Gastroesophageal sphincter (tissue), 4 donors: ENCODE data around the gene ZDHHC12. TPM values are rescaled to one million over a fixed set of nuclear protein-coding genes. Genes with fewer than 3 reads are reported as not detected.

ENCODE experiments used
- ATAC-seq: fragments of 150-250 bp; one replicate; pipeline ENCODE4 v1.9.1; 2016; ENCODE audit warnings: mild to moderate bottlenecking, moderate library complexity
- H3K27ac ChIP-seq, 4 donors: fragments of 200-600 bp; sonication (generic) in 3 of 4; 1 replicate in 3 of 4; 2 replicates in 1 of 4; pipeline ENCODE4 v1.5.1; 2016 to 2019
- H3K27me3 ChIP-seq: fragments of 200-600 bp; sonication (generic); one replicate; pipeline ENCODE4 v1.5.1; 2019
- H3K36me3 ChIP-seq, 2 donors: fragments of 200-600 bp; sonication (generic); one replicate each; pipeline ENCODE4 v1.5.1; 2019; ENCODE audit warnings: control low read depth in 1 of 2
- H3K4me1 ChIP-seq, 3 donors: fragments of 200-600 bp; sonication (generic); 1 replicate in 2 of 3; 2 replicates in 1 of 3; pipeline ENCODE4 v1.5.1; 2016 to 2019; ENCODE audit warnings: control low read depth in 2 of 3
- H3K4me3 ChIP-seq, 2 donors: fragments of 200-600 bp; sonication (generic); one replicate each; pipeline ENCODE4 v1.5.1; 2019; ENCODE audit warnings: mild to moderate bottlenecking in 1 of 2, moderate library complexity in 1 of 2
- H3K9me3 ChIP-seq, 3 donors: fragments of 200-600 bp; sonication (generic); one replicate each; pipeline ENCODE4 v1.5.1; 2017 to 2019; ENCODE audit warnings: control low read depth in 2 of 3
- EP300 ChIP-seq: sonication (generic); formaldehyde crosslinking; IDR thresholded peaks from one replicate; pipeline ENCODE4 v1.6.1; 2017; ENCODE audit warnings: antibody characterized with exemption, mild to moderate bottlenecking
- POLR2A ChIP-seq, 2 donors: fragments of 450-650 bp; IDR thresholded peaks; one replicate each; pipeline ENCODE4 v1.6.1; 2017; ENCODE audit warnings: antibody characterized with exemption in 2 of 2, mild to moderate bottlenecking in 2 of 2, moderate library complexity in 1 of 2
- POLR2AphosphoS5 ChIP-seq: sonication (generic); formaldehyde crosslinking; IDR thresholded peaks from one replicate; pipeline ENCODE4 v1.6.1; 2017; ENCODE audit warnings: antibody characterized with exemption
- WGBS, 2 donors: methylation state at CpG; one replicate each; pipeline ENCODE4 v1.1.5; 2018; ENCODE audit warnings: low coverage in 1 of 2; 5-methylcytosine and 5-hydroxymethylcytosine counted together
- total RNA-seq, 4 donors: library from RNA; depleted of rRNA; stranded (reverse); fragments of >200 nt; gene quantifications; one replicate each; pipeline ENCODE4 v1.1.0, GENCODE V29; 2016
- TF ChIP-seq, protein P1 (sequence below), 4 experiments: fragments of 200-600 bp in 2 of 4; fragments of 450-650 bp in 2 of 4; sonication (generic) in 1 of 4; IDR thresholded peaks; one replicate each; pipeline ENCODE4 v1.5.1; 2017 to 2019; ENCODE audit warnings: antibody characterized with exemption in 4 of 4, mild to moderate bottlenecking in 2 of 4, moderate library complexity in 2 of 4

Gene ZDHHC12
- total RNA-seq, 4 donors from 2014 or later = 19.5 to 24.5 (median 22.2) TPM

DNA sequence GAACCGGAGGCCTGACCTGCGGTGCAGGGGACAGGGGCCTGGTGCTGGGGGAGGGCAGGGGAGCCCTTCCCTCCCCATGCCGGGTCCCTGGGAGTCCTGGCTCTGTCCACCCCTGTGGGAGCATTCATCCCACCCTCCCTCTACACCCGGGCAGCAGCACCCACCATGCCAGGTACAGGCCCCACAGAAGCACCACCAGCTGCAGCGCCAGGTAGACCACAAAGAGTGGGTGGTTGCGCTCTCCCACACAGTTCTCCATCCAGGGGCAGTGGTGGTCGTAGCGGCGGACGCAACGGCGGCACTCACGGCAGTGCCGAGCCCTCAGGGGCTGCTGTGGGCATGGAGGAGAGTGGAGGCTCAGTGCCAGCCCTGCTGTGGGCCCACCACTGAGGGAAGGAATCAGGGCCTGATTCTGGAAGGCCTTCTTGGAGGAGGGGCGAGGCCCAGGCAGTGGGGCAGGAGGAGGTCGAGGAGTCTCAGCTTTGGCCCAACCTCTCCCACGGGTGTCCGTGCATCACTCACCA lies 2.4 kb downstream of the ZDHHC12 start:
- H3K36me3 ChIP-seq = peaks cover 0 to 20% of the 10 kb centered on the region in 2 donors
- no peaks in the 10 kb centered on the region for H3K27me3 ChIP-seq
- TF ChIP-seq, protein P1, sequence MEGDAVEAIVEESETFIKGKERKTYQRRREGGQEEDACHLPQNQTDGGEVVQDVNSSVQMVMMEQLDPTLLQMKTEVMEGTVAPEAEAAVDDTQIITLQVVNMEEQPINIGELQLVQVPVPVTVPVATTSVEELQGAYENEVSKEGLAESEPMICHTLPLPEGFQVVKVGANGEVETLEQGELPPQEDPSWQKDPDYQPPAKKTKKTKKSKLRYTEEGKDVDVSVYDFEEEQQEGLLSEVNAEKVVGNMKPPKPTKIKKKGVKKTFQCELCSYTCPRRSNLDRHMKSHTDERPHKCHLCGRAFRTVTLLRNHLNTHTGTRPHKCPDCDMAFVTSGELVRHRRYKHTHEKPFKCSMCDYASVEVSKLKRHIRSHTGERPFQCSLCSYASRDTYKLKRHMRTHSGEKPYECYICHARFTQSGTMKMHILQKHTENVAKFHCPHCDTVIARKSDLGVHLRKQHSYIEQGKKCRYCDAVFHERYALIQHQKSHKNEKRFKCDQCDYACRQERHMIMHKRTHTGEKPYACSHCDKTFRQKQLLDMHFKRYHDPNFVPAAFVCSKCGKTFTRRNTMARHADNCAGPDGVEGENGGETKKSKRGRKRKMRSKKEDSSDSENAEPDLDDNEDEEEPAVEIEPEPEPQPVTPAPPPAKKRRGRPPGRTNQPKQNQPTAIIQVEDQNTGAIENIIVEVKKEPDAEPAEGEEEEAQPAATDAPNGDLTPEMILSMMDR (IDR thresholded peaks at IDR 0.05) = no peak
- TF ChIP-seq EP300 (no peak), POLR2A (IDR thresholded peaks at IDR 0.05) (no peak), POLR2AphosphoS5 (no peak)
- no peak overlapping the region for H3K27ac ChIP-seq
- no CpG with 5 or more reads among the region's 18 CpGs for WGBS, 2 donors
- ATAC-seq = no peak
- no peaks in the 10 kb centered on the region for H3K9me3 ChIP-seq
- H3K4me3 ChIP-seq = no peak overlapping the region
- H3K4me1 ChIP-seq = peaks cover 0 to 21% (median 0%) of the 10 kb centered on the region in 3 donors

DNA sequence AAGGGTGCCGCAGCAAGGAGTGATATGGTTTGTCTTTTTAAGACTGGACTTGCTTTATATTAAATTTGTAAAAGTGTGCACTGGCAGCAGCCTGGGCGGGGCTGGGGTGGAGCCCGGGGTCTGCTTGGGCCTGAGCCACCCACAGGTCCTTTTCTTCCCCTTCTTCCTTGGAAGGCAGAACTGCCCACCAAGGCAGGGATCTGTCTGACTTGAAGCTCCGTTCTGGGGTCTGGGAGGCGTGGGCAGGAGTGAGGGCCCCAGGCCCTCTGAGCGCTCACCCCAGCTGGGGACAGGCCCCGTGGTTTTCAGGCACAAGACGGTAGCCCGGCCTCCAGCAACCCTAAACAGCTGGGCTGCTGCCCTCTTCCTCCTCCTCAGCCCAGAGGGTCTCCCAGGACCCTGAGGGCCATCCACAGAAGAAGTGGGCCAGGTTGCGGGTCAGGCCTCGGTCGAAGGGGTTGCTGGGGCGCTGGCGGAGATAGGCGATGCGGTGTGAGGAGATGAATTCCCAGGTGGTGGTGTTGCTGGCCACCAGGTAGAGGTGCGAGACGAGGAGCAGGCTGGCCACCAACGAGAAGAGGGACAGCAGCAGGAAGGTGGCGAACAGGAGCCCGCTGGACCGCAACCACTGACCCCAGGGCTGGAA lies 3.0 kb downstream of the ZDHHC12 start:
- Histone ChIP-seq H3K4me1 (peaks cover 0 to 21% (median 0%) of the 10 kb centered on the region in 3 donors), H3K9me3 (no peaks in the 10 kb centered on the region), H3K27me3 (no peaks in the 10 kb centered on the region), H3K27ac (no peak overlapping the region), H3K36me3 (peaks cover 0 to 20% of the 10 kb centered on the region in 2 donors), H3K4me3 (no peak overlapping the region)
- ATAC-seq = no peak
- TF ChIP-seq, protein P1 (IDR thresholded peaks at IDR 0.05) = no peak
- TF ChIP-seq POLR2AphosphoS5 (no peak), POLR2A (IDR thresholded peaks at IDR 0.05) (no peak), EP300 (no peak)
- 90% methylated on average over 7 of the region's 22 CpGs; no CpG with 5 or more reads in 1 of the 2 donors for WGBS, 2 donors

DNA sequence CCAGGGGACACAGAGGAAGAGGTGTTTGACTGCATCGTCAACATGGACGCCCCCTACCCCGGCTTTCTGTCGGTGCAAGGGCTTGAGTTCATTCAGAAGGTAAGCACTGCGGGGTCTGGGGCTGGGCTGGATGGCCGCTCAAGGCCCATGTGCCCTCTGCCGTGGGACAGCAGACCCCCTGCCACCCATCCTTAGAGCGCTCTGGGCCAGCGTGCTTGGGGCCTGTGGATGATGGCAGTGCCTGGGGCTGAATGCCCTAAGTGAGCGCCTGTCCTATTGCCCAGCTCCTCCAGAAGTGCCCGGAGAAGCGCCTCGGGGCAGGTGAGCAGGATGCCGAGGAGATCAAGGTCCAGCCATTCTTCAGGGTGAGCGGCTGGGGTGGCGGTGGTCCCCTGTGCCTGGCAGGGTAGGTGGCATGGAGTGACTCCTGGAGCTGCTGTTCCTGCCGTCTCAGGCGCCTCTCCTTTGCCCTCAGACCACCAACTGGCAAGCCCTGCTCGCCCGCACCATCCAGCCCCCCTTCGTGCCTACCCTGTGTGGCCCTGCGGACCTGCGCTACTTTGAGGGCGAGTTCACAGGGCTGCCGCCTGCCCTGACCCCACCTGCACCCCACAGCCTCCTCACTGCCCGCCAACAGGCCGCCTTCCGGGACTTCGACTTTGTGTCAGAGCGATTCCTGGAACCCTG lies 3.9 kb downstream of the ZDHHC12 start:
- TF ChIP-seq POLR2A (IDR thresholded peaks at IDR 0.05) (no peak), POLR2AphosphoS5 (no peak), EP300 (no peak)
- TF ChIP-seq, protein P1 (IDR thresholded peaks at IDR 0.05) = no peak
- no peak for ATAC-seq
- no peak overlapping the region for H3K27ac ChIP-seq
- peaks cover 0 to 20% (median 0%) of the 10 kb centered on the region in 3 donors for H3K4me1 ChIP-seq
- H3K36me3 ChIP-seq = peaks cover 0 to 25% of the 10 kb centered on the region in 2 donors
- 92 to 94% methylated on average over 7 to 13 of the region's 30 CpGs for WGBS, 2 donors
- no peaks in the 10 kb centered on the region for H3K27me3 ChIP-seq
- no peak overlapping the region for H3K4me3 ChIP-seq
- H3K9me3 ChIP-seq = no peaks in the 10 kb centered on the region

DNA sequence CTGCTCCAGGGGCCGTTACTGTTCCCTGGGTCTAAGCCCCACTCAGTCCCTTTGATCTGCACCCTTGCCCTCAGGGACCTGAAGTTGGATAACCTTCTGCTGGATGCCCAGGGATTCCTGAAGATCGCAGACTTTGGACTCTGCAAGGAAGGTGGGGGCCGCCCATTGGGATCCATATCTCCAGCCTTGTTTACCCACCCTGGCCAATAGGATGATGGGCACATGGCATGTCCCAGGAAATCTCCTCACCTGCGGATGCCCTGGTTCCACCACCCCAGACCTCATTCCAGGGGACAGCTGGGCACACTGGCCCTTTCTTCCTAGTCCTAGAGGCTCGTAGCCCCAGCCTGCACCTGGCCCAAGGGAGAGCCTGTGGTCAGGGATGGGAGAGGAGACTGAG lies 5.5 kb downstream of the ZDHHC12 start:
- Histone ChIP-seq H3K4me1 (peaks cover 0 to 8% (median 0%) of the 10 kb centered on the region in 3 donors), H3K27ac (no peak overlapping the region), H3K4me3 (no peak overlapping the region), H3K27me3 (no peaks in the 10 kb centered on the region), H3K36me3 (peaks cover 0 to 36% of the 10 kb centered on the region in 2 donors), H3K9me3 (no peaks in the 10 kb centered on the region)
- TF ChIP-seq EP300 = no peak
- no peak for TF ChIP-seq POLR2AphosphoS5
- no peak for TF ChIP-seq POLR2A (IDR thresholded peaks at IDR 0.05)
- TF ChIP-seq, protein P1 (IDR thresholded peaks at IDR 0.05) = no peak
- 80 to 100% methylated on average over 1 to 3 of the region's 5 CpGs for WGBS, 2 donors
- no peak for ATAC-seq
